Measurements from ENCODE around the gene VPS37B.

The VPS37B gene

GRCh38 chr12:122837306-122838265, 58.3 kb downstream of the VPS37B start:
- Histone ChIP-seq H3K9me3 (replicated peaks; ENCODE audit: low read length) (no peaks in the 10 kb centered on the region), H3K27me3 (ENCODE audit: control insufficient read depth, insufficient read depth, low read length) (no peaks in the 10 kb centered on the region), H3K36me3 (ENCODE audit: insufficient read depth, low read length) (peaks cover 2% of the 10 kb centered on the region), H3K4me3 (ENCODE audit: low read length) (no peak overlapping the region), H3K9ac (ENCODE audit: low read depth, low read length) (no peak overlapping the region), H3K4me1 (ENCODE audit: control insufficient read depth, insufficient read depth, low read length) (peaks cover 44% of the 10 kb centered on the region), H3K4me2 (ENCODE audit: low read length) (peak overlapping the region; percentile 90)

GRCh38 chr12:122836027-122836921, 59.6 kb downstream of the VPS37B start:
- H3K36me3 ChIP-seq (ENCODE audit: insufficient read depth, low read length): no peaks in the 10 kb centered on the region
- H3K4me3 ChIP-seq (ENCODE audit: low read length): peak overlapping the region; percentile 72
- no peaks in the 10 kb centered on the region for H3K27me3 ChIP-seq (ENCODE audit: control insufficient read depth, insufficient read depth, low read length)
- peak overlapping the region; percentile 90 for H3K4me2 ChIP-seq (ENCODE audit: low read length)
- H3K9ac ChIP-seq (ENCODE audit: low read depth, low read length): peak overlapping the region; percentile 75
- peaks cover 36% of the 10 kb centered on the region for H3K4me1 ChIP-seq (ENCODE audit: control insufficient read depth, insufficient read depth, low read length)
- no peaks in the 10 kb centered on the region for H3K9me3 ChIP-seq (replicated peaks; ENCODE audit: low read length)

GRCh38 chr12:122835750-122836026, 60.2 kb downstream of the VPS37B start:
- no peaks in the 10 kb centered on the region for H3K36me3 ChIP-seq (ENCODE audit: insufficient read depth, low read length)
- H3K4me1 ChIP-seq (ENCODE audit: control insufficient read depth, insufficient read depth, low read length): peaks cover 34% of the 10 kb centered on the region
- no peaks in the 10 kb centered on the region for H3K27me3 ChIP-seq (ENCODE audit: control insufficient read depth, insufficient read depth, low read length)
- peak overlapping the region; percentile 90 for H3K4me2 ChIP-seq (ENCODE audit: low read length)
- H3K9me3 ChIP-seq (replicated peaks; ENCODE audit: low read length): no peaks in the 10 kb centered on the region
- peak overlapping the region; percentile 72 for H3K4me3 ChIP-seq (ENCODE audit: low read length)
- peak overlapping the region; percentile 75 for H3K9ac ChIP-seq (ENCODE audit: low read depth, low read length)

- Histone ChIP-seq H3K9ac (ENCODE audit: low read depth, low read length) (peak within 1 kb of the TSS; percentile 75), H3K4me3 (ENCODE audit: low read length) (peak within 1 kb of the TSS; percentile 77), H3K9me3 (replicated peaks; ENCODE audit: low read length) (no peaks in the 10 kb centered on the region), H3K4me2 (ENCODE audit: low read length) (peak within 1 kb of the TSS; percentile 95), H3K27me3 (ENCODE audit: control insufficient read depth, insufficient read depth, low read length) (no peaks in the 10 kb centered on the region), H3K4me1 (ENCODE audit: control insufficient read depth, insufficient read depth, low read length) (peaks cover 28% of the 10 kb centered on the region), H3K36me3 (ENCODE audit: insufficient read depth, low read length) (no peaks in the 10 kb centered on the region)
Measured at GRCh38 chr12:122834921-122835749, 60.8 kb downstream of the VPS37B start, which contains the start of gene HIP1R. Gene HIP1R, plus strand, starts transcription at chr12:122835457. Its CDS starts 94 bp downstream, at chr12:122835551.

- Histone ChIP-seq H3K4me2 (ENCODE audit: low read length) (peak overlapping the region; percentile 95), H3K9me3 (replicated peaks; ENCODE audit: low read length) (no peaks in the 10 kb centered on the region), H3K27me3 (ENCODE audit: control insufficient read depth, insufficient read depth, low read length) (no peaks in the 10 kb centered on the region), H3K9ac (ENCODE audit: low read depth, low read length) (peak overlapping the region; percentile 57), H3K4me3 (ENCODE audit: low read length) (peak overlapping the region; percentile 77), H3K4me1 (ENCODE audit: control insufficient read depth, insufficient read depth, low read length) (peaks cover 23% of the 10 kb centered on the region), H3K36me3 (ENCODE audit: insufficient read depth, low read length) (no peaks in the 10 kb centered on the region)
Measured at GRCh38 chr12:122834104-122834920, 61.6 kb downstream of the VPS37B start.

GRCh38 chr12:122830517-122831214, 65.3 kb downstream of the VPS37B start:
- H3K9ac ChIP-seq (ENCODE audit: low read depth, low read length): no peak overlapping the region
- no peaks in the 10 kb centered on the region for H3K27me3 ChIP-seq (ENCODE audit: control insufficient read depth, insufficient read depth, low read length)
- H3K4me2 ChIP-seq (ENCODE audit: low read length): no peak overlapping the region
- no peaks in the 10 kb centered on the region for H3K36me3 ChIP-seq (ENCODE audit: insufficient read depth, low read length)
- no peak overlapping the region for H3K4me3 ChIP-seq (ENCODE audit: low read length)
- H3K4me1 ChIP-seq (ENCODE audit: control insufficient read depth, insufficient read depth, low read length): peaks cover 13% of the 10 kb centered on the region
- no peaks in the 10 kb centered on the region for H3K9me3 ChIP-seq (replicated peaks; ENCODE audit: low read length)

GRCh38 chr12:122827258-122827657, 68.7 kb downstream of the VPS37B start:
- Histone ChIP-seq H3K4me1 (ENCODE audit: control insufficient read depth, insufficient read depth, low read length) (peaks cover 4% of the 10 kb centered on the region), H3K9ac (ENCODE audit: low read depth, low read length) (no peak overlapping the region), H3K4me2 (ENCODE audit: low read length) (peak overlapping the region; percentile 77), H3K36me3 (ENCODE audit: insufficient read depth, low read length) (no peaks in the 10 kb centered on the region), H3K4me3 (ENCODE audit: low read length) (no peak overlapping the region), H3K9me3 (replicated peaks; ENCODE audit: low read length) (no peaks in the 10 kb centered on the region), H3K27me3 (ENCODE audit: control insufficient read depth, insufficient read depth, low read length) (no peaks in the 10 kb centered on the region)

GRCh38 chr12:122825773-122826724, 69.9 kb downstream of the VPS37B start:
- Histone ChIP-seq H3K27me3 (ENCODE audit: control insufficient read depth, insufficient read depth, low read length) (no peaks in the 10 kb centered on the region), H3K36me3 (ENCODE audit: insufficient read depth, low read length) (no peaks in the 10 kb centered on the region), H3K9ac (ENCODE audit: low read depth, low read length) (peak overlapping the region; percentile 33), H3K4me2 (ENCODE audit: low read length) (peak overlapping the region; percentile 77), H3K4me3 (ENCODE audit: low read length) (peak overlapping the region; percentile 54), H3K4me1 (ENCODE audit: control insufficient read depth, insufficient read depth, low read length) (peaks cover 1% of the 10 kb centered on the region), H3K9me3 (replicated peaks; ENCODE audit: low read length) (no peaks in the 10 kb centered on the region)

- Histone ChIP-seq H3K27me3 (ENCODE audit: control insufficient read depth, insufficient read depth, low read length) (no peaks in the 10 kb centered on the region), H3K4me2 (ENCODE audit: low read length) (no peak overlapping the region), H3K4me1 (ENCODE audit: control insufficient read depth, insufficient read depth, low read length) (no peaks in the 10 kb centered on the region), H3K4me3 (ENCODE audit: low read length) (no peak overlapping the region), H3K36me3 (ENCODE audit: insufficient read depth, low read length) (no peaks in the 10 kb centered on the region), H3K9ac (ENCODE audit: low read depth, low read length) (no peak overlapping the region), H3K9me3 (replicated peaks; ENCODE audit: low read length) (no peaks in the 10 kb centered on the region)
Measured at GRCh38 chr12:122823429-122823828, 72.5 kb downstream of the VPS37B start.

Measured in skeletal muscle satellite cell (primary cell).